GM18909 (cell line): Measurements from ENCODE around the gene REL.
"Not testable (repeated sequence)": the region's sequence is repeated elsewhere in the genome, so short reads cannot be mapped to it uniquely, and the experiment has no call there.

Experiments used
- ATAC-seq: cut with Tn5 transposase; IDR thresholded peaks from one replicate; pipeline ENCODE4 v1.9.1; 2021; ENCODE audit warnings: mild to moderate bottlenecking; ENCODE audit not compliant: unreplicated experiment, poor library complexity

REL gene

DNA sequence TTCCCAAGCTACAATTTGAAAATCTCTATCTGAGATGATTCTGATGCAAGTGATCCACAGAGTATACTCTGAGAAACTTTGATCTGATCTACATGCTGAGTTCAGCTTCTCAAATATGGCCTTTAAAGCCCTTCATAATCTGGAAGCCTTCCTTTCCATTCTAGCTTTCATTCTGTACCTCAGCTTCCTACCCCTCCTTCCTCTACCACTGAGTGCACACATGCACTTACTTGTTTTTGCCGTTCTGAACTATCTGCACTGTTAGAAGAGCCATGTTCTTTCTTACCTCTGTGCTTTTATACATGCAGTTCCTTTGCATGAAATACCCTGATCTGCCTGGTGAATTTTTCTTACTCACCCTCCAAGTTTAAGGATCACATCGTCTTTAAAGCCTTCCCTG is 25.0 kb downstream of the REL start:
- no peak for ATAC-seq

DNA sequence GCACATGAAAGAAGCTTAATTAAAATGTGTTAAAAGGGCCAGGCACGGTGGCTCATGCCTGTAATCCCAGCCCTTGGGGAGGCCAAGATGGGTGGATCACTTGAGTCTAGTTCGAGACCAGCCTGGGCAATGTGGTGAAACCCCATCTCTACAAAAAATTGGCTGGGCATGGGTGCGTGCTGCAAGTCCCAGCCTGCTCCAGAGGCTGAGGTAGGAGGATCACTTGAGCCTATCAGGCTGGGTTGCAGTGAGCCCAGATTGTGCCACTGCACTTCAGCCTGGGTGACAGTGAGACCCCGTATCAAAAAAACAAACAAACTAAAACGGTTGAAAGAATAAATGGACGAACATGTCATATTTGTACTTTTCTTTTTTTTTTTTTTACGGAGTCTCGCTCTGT is 26.0 kb downstream of the REL start:
- ATAC-seq: no peak

GRCh38 chr2:60925994-60926740 is 44.8 kb downstream of the REL start:
- no peak for ATAC-seq

DNA sequence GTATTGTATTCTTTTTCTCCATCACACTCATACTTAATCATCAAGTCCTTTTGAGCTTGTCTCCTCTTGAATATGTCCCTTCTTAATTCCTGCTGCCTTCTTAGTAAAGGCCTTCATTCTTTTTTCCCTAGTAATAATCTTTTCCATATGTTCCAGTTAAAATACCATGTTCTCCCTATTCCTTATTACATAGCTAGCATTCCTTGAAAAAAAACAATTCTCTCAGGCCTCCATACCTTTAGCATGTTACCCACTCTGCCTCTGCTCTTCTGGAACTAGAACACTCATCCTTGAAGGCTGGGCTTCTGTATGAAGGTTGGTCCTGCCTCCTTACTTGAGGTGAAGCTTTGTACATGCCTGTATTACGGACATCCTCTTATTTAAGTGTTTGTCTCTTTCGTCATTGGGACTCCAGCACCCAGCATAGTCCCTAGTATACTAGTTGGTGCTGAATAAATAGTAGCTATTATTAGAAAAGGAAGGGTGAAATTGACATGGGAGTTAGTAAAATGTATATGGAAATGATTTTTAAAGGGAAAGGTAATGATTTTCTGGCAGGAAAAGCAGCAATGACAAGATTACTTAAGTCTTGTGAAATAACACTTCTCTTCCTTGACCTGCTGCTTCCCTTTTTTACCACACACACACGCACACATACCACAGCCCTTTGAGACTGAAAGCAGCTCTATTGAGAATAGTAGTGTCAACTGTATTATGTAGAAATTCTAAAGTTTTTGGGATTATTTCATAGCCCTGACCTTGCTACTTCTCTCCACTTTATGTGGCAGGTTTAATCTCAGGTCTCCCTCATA is 45.6 kb downstream of the REL start:
- no peak for ATAC-seq

DNA sequence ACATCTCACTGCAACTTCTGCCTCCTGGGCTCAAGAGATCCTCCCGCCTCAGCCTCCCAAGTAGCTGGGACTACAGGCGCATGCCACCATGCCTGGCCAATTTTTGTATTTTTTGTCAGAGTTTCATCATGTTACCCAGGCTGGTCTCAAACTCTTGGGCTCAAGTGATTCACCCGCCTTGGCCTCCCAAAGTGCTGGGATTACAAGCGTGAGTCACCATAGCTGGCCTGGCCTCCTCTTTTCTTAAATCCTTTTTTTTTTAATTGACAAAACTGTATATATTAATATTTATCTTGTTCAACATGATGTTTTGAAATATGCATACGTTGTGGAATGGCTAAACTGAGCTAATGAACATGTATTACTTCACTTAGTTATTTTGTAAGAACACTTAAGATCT is 50.7 kb downstream of the REL start:
- not testable (repeated sequence) for ATAC-seq

DNA sequence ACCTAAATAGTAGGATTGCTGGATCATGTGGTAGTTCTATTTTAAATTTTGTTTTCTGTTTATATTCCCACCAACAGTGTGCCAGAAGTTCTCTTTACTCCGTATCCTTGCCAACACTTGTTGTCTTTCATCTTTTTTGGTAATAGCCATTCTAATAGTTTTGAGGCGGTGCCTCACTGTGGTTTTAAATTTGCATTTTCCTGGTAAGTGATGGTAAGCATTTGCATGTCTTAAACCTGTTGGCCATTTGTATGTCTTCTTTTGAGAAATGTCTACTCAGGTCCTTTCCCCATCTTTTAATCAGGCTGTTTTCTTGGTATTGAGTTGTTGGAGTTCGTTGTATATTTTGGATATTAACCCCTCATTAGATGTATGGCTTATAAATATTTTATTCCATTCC is 51.6 kb downstream of the REL start:
- no peak for ATAC-seq

GRCh38 chr2:60934165-60934722 is 52.9 kb downstream of the REL start:
- no peak for ATAC-seq

DNA sequence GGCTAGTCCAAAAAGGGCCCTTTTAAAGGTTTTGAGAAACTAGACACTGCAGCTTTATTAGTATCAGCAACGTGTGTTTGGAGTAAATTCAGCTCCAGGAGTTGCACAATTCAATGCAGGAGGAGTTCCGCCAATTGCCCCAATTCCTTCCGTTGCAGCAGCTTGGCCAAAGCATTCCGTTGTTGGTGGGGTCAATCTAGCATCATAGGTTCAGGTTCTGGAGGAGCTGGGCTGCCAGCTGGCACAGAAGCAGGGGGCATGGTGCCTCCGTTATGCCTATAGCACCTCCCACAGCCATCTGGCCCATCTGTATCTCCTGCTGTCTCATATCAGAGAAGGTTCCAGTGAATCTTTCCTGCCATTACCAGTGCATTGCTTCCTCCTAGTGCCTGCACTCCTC is 55.4 kb downstream of the REL start:
- ATAC-seq: no peak

DNA sequence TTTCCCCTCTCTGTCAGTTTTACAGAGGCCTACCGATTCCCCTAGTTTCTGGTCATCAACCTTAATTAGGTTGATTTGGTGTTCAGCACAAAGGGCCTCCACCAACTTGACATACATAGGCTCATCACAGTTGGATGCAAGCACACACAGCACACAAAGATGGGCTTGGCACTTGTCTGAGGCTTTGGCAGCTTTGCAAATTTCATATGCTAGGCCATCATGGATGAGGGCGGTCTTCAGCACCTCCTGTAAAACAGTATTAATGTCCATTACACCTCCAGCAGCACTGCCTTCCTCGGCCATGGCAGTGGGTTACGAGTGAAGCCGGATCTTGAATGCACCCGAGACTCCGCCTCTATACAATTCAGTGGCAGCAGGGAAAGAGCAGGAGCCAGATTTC is 56.9 kb downstream of the REL start:
- ATAC-seq: no peak

DNA sequence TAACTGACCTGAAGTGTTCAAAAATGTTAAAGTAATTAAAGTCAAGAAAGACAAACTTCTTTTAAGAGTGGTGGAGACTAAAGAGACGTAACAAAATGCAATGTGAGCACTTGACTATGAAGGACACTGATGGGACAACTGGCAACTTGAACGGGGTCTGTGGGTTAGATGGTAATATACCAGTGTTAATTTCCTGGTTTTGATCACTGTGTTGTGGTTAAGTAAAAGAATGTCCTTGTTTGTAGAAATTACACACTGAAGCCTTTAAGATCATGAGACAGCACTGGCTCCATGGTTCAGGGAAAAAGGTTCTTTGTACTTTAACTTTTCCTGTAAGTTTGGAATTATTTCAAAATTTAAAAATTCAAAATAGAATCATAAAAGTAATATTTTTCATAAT is 58.2 kb downstream of the REL start:
- ATAC-seq: no peak

DNA sequence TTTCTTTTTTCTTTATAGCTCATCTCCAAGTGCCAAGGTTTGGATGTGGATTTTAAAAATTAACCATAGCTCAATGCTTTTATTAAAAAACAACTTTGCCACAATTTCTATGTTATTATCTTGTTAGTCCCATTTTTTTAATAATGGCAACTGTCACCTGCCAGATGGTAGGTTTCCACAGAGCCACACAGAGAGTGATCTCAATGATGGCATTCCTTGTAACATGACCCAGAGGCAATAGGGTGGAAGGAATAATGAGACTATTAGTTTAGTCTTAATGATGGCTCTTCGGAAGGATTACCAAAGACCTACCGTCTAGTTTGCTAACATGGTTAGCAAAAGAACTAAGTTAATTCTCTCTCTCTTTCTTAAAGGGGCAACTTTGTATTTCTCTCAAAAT is 64.0 kb downstream of the REL start:
- ATAC-seq: no peak

GRCh38 chr2:60947056-60947455 is 65.7 kb downstream of the REL start:
- no peak for ATAC-seq

DNA sequence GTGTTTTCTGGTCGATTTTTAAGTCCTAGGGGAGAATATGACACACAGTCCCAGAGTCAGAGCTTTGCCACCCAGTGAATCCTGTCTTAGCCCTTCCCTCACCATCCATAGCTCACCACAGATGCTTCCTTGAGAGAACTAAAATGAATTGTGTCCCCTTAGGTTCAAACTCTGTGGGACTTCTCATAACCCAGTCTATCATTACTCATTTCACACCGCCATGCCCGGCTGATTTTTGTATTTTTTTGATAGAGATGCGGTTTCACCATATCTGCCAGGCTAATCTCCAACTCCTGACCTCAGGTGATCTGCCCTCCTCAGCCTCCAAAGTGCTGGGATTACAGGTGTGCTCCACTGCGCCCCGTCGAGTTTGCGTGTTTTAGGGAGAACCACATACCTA is 66.8 kb downstream of the REL start:
- ATAC-seq: no peak

DNA sequence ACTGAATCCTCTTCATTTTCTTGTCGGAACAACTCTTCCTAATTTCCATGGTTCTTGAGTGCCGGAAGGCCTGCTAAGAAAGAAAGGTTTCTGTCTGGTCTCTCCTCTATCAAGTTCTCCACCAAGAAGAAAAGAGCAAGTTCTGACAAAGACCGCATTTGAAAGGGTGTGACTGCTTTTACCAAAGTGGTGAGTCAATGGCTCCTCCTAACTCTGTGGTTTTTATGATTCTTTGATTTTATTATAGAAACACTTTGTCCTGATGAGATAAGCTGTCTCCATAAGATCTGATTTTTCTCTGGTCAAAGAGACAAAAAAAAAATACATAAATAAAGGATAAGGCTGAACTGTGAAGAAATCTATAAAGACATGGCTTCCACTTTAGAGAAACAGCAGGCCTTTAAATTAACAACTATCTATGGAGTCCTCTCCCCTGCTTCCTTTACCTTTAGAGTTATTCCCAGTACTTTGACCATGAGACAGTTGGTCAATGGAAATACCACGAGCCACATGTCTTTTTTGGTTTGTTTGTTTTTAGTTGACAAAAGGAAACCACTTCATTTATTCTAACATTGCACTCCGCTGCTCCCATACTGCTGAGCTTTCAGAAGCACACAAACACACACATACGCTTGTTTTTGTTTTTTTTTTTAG is 67.7 kb downstream of the REL start:
- ATAC-seq: no peak

GRCh38 chr2:60954139-60954538 is 72.8 kb downstream of the REL start:
- peak; percentile 45 for ATAC-seq

DNA sequence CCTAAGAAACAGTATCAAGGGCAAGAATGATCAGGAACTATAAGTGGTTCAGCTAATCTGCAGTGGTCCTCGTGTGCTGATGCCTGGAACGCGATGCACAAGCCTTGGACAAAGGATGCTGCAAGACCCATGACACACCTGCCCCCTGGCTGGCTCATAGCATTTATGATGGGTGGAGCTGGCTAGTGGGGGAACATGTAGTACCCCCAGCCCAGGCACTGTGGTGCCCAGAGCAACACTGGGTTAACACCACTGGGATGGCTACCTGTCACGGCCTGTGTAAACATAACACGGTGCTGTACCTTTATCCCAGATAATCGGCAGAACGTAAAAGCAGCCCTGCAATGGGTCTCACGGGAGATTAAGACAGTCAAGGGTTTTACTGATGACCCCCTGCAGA is 75.8 kb downstream of the REL start:
- ATAC-seq: no peak

DNA sequence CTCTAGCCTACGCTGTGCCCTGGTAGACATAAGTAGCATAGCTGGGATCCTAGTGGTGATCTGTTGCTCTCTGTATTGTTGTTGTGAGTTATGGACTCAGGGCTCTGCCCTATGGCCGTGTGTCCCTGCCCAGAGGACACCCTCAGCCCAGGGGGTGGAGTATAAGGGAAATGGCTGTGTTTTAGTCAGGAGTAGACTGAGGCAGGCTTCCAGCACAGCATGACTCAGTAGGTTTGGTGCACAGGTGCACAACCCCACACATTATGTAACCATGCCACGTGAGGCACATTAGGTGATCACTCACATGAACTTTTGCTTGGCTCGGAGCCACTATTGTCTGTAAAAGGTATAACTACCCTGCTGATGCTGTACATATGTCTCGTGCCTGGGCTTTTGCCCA is 76.3 kb downstream of the REL start:
- no peak for ATAC-seq

GRCh38 chr2:60958361-60958760 is 77.0 kb downstream of the REL start:
- ATAC-seq: no peak

- no peak for ATAC-seq
Observed at GRCh38 chr2:60958800-60959199, 77.4 kb downstream of the REL start.

DNA sequence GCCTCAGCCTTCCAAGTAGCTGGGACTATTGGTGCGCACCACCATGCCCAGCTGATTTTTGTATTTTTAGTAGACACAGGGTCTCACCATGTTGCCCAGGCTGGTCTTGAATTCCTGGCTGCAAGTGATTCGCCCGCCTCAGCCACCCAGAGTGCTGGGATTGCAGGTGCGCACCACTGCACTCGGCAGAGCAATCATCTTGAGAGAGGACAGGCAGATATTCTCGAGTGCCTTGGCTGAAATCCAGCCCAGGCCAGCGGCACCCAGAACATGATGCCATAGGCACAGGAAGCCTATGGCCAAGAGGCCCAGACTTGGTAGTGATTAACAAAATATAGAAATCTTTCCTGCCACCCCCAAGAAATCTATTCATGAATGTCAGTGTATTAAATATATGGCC is 78.1 kb downstream of the REL start:
- ATAC-seq: no peak

DNA sequence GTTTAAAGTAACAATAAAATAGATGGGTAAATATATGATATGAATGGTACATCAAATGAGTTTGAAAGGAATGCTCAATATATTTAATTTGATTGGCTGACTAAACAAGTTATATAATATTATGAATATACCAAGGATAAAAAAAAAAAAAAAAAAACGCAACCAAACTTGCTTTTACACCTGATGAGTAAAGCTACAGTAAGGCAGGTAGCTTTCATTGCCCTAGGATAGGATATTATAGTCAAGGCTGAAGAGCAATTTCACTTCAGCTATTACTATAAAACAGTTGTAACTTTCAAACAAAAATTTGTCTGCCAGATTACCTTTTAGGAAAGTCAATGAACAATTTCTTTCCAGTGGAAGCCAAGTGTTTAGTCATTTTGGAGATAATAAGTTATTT is 79.3 kb downstream of the REL start:
- ATAC-seq: no peak
